SH-SY5Y (cell line): Measurements from ENCODE around the gene CEBPE.

Experiments used
- GATA2 ChIP-seq: IDR thresholded peaks from 2 replicates; pipeline ENCODE4 v1.6.1; 2011; ENCODE audit warnings: mild to moderate bottlenecking, low read depth, low read length
- GATA3 ChIP-seq: IDR thresholded peaks from 2 replicates; pipeline ENCODE4 v1.6.1; 2011; ENCODE audit warnings: low read depth, mild to moderate bottlenecking, low read length, moderate library complexity

The CEBPE gene

DNA sequence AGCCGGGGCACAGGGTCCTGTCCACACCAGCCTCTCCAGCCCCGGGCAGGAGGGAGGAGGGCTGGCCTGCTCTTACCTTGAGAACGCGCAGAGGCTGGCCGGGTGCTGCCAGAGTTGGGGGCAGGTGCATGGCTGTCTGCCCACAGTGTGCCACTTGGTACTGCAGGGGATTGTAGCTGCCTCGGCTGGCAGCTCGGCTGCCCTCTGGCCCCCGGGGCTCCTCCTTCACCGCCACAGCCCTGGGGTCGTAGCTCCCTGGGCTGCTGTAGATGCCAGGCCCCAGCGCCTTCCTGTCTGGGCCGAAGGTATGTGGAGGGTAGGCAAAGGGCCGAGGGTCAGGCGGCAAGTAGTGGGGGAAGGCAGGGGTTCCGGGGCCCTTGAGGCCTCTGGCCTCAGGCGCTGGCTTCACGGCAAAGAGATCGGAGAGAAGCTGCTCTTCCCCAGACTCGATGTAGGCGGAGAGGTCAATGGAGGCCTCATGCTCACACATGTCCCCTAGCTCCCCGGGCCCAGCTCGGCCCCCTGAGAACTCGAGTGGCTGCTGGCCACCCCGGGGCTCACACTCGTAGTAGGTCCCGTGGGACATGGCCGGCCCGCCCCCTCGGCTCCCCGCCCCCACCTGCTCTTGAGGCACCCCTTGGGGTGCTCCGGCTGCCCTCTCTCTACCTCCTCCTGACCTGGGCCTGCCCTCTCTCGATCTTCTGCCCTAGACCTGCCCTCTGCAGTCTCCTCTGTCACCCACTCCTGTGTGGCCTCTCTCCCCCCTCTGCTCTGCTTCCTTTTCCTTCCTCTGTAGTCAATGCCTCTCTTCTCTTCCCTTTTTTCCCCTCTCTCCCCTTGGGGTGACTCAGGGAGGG lies at the start of gene CEBPE:
TSS of gene CEBPE (minus strand) at position 750 of the 857 bp plus-strand sequence. CDS start at position 586, 164 bp downstream.
- no peak for TF ChIP-seq GATA2
- no peak for TF ChIP-seq GATA3

DNA sequence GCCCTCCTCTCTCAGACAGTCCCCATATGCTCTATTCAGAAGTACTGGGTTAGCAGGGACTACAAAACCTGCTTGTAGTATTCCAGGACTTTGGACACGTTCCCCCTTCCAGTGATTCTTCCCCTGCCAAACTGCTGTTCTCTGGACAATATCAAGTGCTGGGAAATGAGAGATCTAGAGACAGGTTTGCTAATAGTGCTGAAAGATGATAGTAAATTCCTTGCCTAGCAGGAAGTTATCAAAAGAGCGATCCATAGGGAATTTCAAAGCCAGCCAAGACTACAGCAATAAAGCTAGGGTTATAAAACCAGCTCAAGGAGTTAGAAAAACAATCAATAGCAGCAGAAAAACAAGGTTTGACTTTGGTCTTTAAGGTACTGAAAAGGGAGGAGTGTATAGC lies 49.2 kb upstream of the CEBPE start:
- TF ChIP-seq GATA2, result no peak
- no peak for TF ChIP-seq GATA3

DNA sequence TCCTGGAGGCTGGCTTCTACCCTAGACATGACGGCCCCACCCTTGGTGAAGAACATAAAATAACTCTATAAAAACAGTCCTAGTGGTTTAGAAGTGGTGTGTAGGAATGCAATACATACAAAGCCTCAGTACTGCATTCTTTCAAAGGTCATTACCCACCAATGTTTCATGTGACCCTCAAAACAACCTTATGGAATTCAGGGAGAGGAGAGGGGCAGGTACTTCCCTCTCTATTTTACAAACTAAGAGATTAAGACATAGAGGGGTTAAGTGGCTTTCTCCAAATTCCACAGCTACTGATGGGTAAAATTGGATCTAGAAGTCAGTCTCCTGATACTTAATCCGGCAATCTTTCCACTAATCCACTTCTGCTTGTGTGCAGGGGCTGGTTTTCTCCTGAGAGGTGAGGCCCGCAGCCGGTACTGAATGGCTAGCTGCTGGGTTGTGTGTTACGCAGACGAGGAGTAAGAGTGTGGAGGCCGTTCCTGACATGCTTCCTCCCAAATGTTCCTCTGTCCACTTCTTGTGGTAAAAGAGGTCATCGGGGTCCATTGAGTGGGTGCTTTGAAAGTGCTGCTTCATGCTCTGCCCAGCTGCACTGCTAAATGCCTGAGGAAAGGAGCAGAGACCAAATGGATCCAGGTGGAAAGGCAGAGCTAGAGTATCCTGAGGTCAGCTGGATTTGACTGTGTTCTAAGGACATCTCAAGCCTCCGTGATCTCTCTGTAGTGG lies 48.2 kb upstream of the CEBPE start:
- TF ChIP-seq GATA3, result no peak
- TF ChIP-seq GATA2, result no peak

DNA sequence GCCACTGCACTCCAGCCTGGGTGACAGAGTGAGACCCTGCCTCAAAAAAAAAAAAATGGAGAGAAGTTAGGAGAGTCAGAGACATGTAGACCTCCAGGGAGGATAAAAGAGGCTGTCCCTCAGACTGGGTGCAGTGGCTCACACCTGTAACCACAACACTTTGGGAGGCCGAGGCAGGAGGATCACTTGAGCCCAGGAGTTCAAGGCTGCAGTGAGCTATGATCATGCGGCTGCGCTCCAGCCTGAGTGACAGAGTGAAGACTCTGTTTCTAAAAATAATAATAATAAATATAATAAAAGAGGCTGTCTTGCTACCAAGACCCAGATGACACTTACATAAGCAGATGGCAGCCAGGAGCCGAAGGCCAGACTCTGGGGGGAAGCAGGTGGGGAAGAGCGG lies 45.9 kb upstream of the CEBPE start:
- no peak for TF ChIP-seq GATA2
- no peak for TF ChIP-seq GATA3

GRCh38 chr14:23164250-23164649 lies 45.2 kb upstream of the CEBPE start:
- TF ChIP-seq GATA3 (no peak), GATA2 (no peak)

GRCh38 chr14:23163830-23164229 lies 44.8 kb upstream of the CEBPE start:
- no peak for TF ChIP-seq GATA2
- no peak for TF ChIP-seq GATA3

DNA sequence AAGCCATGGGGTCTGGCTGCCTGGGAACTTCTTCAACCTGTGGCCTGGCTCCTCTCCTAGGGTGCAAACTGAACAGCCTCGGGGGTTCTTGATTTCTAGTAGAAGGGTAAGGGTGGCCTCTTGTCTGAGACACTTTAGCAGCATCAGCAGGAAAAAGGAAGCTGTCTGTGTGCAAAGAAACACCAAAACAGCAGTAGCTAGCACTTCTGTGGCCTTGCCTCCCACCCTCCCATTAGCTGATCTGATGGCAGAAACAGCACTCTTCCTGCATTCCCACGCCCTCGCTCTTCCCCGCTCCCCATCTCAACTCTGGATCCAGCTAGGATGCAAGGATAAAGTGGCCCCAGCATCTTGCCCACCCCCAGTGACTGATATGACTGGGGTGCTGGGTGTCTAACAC lies 43.7 kb upstream of the CEBPE start:
- TF ChIP-seq GATA3 (no peak), GATA2 (no peak)

DNA sequence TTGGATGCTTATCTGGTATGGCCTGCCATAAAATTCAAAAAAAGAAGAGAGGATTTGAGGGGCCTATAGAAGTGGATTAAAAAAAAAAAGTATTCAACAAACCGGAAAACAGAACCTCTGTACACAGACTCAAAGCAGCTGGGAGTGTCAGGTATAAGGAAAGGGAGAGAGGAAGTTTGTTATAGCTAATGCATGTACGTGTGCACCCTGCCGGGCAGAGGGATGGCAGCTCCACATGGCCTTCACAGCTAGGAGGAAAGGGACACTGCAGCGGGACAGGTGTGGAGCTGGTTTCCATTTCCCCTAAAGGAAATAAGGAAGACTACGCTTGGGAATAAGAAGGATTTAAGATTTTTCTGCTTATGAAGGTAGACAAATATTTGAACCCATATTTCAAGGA lies 43.0 kb upstream of the CEBPE start:
- TF ChIP-seq GATA2 (no peak), GATA3 (no peak)

- TF ChIP-seq GATA3 (no peak), GATA2 (no peak)
Measured at GRCh38 chr14:23160924-23161522, 42.0 kb upstream of the CEBPE start.

- TF ChIP-seq GATA3, result no peak
- TF ChIP-seq GATA2, result no peak
Measured at GRCh38 chr14:23159532-23159931, 40.5 kb upstream of the CEBPE start.

- TF ChIP-seq GATA2, result no peak
- no peak for TF ChIP-seq GATA3
Measured at GRCh38 chr14:23158779-23159178, 39.7 kb upstream of the CEBPE start.

- TF ChIP-seq GATA2 (no peak), GATA3 (no peak)
Measured at GRCh38 chr14:23154964-23155587, 36.0 kb upstream of the CEBPE start.

DNA sequence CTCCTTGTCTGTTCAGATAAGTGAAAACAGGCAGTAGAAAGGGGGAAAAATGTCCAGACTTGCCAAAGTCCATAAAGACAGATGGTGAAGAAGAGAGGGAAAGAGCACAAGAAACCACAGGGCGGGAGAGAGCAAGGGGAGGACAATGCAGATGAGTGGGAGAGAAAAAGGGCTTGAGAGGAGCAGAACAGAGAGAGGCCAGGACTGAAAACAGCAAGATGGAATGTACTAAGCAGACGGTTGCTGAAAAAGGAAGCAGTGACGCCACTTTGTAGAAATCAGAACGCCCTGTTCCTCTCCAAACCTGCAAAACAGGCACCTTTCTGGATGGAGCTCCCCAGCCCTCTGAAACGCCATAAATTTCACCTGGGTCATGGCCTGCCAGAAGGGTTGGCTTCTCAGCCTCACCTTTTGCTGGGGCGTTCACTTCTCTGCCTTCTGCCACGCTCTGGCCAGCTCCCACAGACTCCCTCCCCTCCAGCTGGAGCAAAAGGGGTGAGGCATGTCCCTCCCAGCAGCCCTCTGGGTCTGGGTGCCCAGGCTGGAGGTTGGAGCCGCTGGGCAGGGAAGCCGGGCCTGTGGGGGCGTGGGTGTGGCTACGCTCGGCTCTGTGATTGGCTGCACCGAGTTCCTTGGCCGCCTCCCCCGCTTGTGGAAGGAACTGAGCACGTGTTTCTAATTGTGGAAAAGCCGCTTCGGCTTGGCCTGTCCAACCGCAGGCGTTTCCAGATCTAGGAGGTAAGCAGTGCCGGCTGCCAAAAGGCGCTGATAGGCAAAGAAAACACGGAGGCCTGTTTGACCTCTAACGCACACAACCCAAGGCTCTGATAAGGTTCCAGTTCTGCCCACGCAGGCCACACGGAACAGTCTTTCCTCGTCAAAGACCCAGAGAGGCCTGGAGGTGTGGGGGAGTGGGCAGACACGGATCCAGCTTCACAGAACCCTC lies 35.1 kb upstream of the CEBPE start:
- no peak for TF ChIP-seq GATA2
- no peak for TF ChIP-seq GATA3

DNA sequence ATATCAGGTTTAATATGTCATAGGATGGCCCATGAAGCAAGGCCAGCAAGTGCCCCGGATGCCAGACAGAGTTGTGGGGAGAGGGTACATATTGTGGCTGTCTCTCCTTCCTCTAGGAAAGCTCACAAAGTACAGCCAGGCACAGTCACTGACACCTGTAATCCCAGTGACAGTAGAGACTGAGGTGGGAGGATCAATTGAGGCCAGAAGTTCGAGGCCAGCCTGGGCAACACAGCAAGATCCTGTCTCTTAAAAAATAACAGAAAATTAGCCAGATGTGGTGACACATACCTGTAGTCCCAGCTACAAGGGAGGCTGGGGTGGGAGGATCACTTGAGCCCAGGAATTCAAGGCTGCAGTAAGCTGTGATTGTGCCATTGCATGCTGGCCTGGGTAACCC lies 32.3 kb upstream of the CEBPE start:
- TF ChIP-seq GATA3 (no peak), GATA2 (no peak)
